Measurements from ENCODE around the gene ELP2.

Gene ELP2

DNA sequence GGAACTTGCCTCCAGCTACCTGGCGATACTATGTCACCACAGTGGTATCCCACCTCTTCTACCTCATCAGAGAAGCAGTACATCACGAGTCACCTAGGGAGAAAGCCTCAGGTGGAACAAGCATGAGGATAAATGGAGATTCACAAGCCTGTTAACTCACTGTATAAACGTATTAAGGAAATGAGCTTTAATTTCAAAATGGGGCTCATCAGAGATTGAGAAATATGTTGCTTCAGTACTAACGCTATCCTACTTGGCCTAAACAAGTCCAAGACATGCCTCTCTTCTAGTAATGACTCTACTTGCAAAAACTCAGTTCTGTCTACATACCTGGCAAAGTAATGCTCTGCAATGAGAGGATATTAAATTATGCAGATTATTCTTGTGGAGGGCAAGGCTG lies 4.9 kb upstream of the ELP2 start:
- no peak for ATAC-seq

DNA sequence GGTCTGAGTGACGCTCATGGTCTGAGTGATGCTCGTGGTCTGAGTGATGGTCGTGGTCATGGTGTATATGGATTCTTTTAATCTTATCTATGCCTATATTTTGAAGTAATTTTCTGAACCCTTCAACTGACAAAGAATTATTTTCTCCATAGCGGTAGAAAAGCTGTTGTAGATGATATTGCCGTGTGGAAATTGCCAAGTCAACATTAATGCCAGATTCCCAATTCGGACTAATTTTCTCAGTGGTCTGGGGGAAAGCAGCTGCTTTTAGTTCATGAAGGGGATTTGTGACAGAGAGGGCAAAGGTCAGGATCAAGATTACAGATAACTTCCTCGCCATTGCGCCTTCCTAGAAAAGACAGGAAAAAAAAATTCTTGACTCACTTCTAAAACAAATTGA lies 3.0 kb upstream of the ELP2 start:
- no peak for ATAC-seq

DNA sequence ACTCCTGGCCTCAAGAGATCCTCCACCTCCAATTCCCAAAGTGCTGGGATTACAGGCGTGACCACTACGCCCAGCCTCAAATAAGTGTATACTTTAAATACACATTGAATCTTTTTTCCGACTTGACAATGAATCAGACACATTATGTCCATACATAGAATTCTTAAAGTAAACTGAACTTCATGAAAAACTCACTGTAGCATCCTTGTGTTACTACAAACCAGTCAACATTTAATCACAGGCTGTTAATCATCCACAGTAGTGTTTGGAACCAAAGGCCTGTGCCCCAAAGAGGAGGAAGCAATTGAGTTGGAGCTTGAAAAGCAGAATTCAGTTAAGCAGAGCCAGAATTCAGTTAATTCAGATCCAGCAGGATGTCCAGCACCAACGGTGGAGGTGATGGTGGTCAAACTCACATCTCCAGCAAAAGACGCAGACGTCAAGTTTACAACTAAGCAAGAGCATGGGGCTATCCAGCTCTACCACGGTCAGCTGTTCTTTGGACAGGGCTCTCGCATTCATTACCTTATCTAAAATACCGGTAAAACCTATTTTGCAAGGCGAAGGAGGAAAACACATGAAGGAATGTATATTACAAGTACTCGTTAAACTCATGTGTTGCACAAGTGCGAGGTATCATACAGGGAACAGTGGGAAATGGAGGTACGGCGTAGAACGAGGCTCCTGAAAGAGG lies 1.7 kb upstream of the ELP2 start:
- no peak for ATAC-seq

DNA sequence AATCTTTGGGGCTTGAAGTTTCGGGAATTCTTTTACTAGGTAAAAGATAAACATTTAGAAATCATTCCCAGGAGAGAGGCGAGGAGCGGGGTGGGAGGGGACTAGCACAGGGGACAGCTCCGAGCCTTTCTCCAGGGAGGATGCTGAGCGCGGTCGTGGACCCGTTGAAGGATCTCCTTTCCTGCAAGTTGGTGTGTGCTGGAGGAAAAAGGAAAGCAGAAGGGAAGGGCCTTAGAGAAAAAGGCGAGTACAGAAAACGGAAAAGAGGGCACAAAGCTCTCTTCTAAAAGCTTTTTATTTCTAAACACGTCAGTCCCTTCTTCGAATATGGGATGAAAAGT lies 1.2 kb upstream of the ELP2 start:
- no peak for ATAC-seq

DNA sequence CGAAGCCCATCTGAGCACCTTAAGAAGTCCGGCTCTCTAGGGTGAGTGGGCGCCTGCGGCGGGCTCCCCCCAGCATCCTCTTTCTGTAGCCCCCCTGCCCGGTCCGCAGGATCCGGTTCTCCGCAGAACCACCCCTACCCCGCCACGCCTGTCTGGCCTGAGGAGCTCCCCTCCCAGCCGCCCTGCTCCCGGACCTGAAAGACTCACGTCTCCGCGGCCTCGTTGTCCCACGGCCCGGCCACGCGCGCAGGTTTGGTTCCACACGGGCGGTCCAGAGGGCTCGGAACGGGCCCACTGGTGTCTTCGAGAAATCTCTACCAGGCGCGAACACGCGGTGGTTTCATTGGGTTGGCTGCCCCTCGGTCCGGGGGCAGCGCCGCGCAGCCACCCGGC lies 796 bp upstream of the ELP2 start:
- ATAC-seq: no peak

DNA sequence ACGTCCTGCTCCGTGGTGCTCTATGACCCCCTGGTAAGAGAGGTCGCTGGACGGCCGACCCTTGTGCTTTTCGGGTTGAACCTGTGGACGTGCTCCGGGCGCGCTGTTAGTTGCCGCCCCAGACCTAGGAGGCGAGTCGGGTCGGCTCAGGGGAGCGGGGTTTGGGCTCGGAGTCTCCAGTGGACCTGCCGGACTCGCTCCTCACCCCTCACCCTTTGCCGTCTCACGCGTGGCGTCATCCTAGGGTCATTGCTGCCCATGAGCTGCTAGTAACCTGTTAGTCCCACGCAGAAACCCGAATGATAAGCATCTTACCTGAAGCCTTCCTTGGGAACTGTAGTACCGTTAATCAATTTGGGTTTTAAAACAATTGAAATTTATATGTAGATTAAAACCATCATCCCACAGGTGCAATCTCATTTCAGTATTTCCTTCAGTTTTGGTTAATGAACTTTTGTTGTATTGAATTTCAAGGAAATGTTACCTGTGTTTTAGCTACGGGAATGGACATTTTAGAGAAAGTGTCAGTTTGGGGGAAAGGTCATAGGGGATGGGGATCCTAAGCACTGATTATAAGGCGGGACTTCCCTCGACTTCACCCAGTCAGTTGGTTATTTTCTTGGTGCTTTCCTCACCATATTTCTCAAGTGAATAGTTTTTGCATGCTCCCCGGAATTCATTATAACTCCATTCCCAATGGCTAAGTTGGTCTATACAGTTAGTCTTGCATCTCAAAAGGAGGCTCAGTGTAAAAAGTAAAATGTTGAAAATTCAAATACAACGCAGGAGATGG lies 536 bp downstream of the ELP2 start:
- peak; percentile 2 to 3 for ATAC-seq

DNA sequence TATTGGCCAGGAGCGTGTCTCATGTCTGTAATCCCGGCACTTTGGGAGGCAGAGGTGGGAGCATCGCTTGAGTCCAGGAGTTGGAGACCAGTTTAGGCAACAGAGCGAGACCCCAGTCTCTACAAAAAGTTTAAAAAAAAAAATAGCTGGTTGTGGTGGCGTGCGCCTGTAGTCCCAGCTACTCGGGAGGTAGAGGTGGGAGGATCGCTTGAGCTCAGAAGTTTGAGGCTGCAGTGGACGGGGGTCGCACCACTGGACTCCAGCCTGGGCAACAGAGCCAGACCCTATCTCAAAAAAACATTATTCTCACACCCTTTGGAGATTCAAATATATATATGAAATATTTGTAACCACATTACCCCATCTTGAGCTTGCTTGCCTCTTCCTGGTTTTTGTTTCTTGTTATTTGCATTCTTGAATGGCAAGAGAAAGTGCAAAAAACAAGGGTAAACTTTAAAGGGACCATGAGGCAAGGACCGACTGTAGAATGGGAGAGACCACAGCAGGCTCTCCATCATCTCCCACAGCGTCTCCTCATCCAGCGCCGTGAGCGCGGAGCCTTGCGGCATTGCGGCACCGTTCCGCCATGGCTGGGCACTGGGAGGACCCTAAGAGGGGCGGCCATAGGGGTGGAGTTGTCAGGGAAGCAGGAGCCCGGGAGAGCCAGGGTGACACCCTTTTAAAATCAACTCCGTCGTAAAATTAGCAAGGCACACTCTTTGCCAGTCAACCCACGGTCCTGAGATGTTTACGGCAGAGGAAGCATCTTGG lies 1.4 kb downstream of the ELP2 start:
- no peak for ATAC-seq

DNA sequence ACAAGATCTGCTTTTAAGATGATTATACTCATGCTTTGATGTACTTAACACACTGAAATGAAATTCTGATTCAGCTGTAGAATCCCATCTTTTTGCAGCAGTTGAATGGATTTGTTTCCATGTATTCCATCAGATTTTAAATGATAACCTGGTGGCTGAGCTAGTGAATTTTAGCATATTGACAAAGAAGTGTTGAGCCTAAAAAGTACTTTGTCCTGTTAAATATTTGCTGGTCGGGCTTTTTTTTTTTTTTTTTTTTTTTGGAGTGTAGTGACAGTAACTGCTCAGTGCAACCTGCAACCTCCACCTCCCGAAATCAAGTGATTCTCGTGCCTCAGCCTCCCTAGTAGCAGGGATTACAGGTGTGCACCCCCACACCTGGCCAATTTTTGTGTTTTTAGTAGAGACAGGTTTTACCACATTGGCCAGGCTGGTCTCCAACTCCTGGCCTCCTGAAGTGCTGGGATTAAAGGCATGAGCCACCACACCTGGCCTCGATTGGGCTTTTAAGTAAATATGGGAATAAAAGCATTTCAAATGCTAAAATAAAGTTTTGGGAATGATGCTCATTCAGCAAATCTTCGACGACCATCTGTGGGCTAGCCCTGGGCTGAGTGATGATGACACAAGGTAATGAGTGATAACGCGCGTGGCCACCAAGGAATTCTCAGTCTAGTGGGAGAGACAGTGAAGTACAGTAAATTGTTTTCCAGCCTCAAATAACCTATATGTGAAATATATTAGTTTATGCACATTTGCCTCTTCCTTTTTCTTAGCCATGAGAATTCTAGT lies 2.2 kb downstream of the ELP2 start:
- ATAC-seq: no peak

DNA sequence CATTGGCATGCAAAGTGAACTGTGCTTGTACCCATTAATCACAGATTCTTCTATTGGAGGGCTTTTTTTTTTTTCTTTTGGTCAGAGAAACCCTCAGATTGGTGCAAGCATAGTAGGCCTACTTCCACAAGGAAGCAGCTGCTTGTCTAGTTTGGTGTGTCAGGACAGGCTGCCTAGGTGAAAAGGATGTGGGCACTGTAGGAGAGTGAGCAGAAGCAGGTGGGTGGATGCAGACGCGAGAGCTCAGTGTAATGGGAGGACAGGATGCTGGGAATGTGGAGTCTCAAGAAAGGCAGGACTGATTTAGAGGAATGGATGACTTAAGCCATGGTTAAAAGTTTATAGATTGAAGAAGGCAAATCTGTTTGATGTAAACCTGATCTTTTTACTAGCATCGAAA lies 3.1 kb downstream of the ELP2 start:
- ATAC-seq: no peak

DNA sequence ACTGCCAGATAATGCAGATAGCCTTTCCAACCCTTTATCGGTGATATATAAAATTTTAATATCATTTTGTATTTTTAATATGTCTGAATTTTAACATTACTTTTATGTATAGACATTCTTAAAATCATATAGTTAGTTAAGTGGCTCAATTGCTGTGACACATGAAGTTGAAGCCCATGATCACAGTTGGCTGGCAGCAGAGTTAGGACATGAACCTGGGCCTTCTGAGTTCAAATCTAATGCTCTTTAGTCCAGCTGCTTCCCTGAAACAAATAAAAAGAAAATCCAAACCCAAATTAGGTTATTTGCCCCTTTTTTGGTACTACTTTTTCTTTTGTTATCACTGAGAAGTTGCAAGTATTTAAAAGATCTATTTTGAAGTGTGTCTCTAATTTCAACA lies 5.6 kb downstream of the ELP2 start:
- no peak for ATAC-seq

DNA sequence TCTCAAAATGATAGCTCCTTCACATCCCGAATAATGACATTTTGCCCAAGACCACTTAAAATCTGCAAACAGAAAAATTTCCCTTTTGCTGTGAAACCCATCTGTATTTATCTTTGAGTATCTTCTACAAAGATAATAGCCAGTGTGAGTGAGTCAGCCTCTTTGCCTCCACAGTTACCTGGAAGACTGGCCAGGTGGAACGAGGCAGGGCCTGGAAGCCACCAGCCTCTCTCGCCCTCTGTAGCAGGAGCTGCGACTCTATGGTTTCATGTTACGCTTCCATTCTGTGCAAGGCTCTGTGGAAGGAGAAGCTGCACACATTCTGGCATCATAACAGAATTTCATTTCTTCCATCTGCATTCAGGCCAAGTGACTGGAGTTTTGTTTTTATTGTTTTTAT lies 9.5 kb downstream of the ELP2 start:
- ATAC-seq: no peak

DNA sequence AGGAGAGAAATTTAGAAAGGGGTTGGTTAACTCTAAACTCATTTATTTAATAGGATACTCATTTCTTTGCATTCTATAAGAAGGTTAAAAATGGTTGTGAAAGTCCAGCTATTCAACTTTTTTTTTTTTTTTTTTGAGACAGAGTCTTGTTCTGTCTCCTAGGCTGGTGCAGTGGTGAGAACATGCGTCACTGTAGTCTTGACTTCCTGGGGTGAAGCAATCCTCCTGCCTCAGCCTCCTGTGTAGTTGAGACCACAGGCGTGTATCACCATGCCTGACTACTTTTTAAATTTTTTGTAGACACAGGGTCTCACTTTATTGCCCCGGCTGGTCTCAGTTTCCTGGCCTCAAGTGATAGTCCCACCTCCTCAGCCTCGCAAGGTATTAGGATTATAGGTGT lies 11.9 kb downstream of the ELP2 start:
- ATAC-seq: no peak

DNA sequence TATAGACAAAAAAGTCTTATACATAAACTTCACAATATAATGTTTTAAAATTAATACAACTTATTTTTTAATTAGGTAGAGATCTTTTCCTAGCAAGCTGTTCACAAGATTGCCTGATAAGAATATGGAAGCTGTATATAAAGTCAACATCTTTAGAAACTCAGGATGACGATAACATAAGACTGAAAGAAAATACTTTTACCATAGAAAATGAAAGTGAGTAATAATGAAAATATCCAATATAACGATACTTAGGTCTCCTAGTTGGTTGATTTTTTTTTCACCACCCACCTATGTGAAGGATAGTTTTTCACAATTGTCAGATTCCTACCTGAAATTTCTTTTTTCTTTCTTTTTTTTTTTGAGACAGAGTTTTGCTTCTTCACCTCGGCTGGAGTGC lies 13.1 kb downstream of the ELP2 start:
- ATAC-seq: no peak

DNA sequence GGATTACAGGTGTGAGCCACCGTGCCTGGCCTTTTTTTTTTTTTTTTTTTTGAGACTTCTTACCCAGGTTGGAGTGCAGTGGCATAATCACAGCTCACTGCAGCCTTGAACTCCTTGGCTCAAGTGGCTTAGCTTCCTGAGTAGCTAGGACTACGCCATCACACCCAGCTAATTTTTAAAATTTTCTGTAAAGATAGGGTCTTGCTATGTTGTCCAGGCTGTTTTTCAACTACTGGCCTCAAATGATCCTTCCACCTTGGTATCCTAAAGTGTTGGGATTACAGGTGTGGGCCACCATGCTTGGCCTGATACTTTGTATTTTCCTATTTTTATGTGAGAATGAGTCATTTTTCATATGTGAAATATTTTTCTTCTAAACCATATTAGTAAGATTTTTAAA lies 13.7 kb downstream of the ELP2 start:
- ATAC-seq: no peak

DNA sequence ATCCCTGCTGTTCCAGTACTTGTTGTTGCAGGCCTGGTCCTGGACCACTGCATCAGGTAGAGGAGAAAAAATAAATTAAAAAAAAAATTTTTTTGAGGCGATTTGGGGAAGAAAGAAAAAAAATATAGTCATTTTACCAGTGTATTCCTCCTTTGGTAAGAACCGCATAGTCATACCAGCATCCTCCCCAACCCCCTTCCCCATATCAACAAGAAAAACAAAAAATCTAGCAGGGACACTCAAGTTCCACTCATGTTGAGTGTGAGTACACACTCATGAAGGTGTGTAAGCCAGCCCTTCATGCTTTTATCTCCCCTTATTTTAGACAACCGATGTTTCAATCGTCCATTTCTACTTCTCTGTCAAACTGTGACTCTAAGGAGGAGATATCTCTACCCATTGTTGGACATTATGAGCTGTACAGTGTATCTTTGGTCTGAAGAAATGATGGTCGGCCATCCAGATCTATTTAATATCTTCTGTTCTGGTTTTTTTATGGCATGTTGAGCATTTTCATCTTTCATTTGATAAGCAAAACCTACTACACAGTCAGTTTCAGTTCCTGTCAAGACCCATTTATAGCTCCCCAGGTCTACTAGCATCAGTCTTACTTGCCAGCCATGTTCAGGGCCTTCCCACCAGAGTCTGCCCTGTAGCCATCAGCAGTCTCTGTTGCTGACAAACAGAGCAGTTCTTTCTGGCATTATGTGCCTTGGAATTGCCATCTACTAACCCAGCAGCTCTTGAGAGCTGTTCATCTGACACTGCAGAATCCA lies 20.0 kb downstream of the ELP2 start:
- ATAC-seq: peak in 1 of 2 donors; percentile 28

DNA sequence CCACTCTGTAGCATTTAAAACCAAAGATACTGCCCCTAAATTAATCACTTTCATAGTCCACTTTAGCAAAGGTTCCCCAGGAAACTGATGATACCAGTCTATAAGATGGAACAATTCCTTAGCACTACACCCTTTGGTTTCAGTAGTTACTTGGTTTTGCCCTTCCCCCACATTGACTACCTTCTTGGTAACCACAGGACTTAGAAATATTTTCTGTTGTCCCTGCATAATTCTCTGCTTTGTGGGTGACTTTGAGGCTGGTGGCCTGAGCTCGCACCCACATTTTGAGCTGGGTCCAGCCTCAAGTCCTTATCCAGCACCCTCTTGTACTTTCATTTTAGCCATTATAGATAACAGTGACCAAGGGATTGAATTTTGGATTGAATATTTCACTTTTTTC lies 23.1 kb downstream of the ELP2 start:
- ATAC-seq: no peak

DNA sequence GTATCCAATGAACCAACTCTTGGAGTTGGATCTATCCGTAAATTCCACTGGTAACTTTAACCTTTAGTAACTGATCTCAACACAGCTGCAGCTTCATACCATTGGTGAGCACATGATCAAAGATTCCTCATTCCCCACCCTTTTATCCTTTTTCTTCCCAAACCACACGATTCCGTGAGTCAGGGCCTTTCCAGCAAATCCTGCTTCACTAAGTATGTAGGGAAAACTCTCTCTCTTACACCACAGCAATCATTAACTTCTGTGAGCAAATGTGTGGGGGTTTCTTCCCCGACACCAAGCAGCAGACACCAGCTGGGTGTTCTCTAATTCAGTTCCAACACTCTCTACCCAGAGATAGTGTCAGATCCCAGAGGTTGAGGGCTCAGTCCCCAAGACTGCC lies 23.5 kb downstream of the ELP2 start:
- no peak for ATAC-seq

DNA sequence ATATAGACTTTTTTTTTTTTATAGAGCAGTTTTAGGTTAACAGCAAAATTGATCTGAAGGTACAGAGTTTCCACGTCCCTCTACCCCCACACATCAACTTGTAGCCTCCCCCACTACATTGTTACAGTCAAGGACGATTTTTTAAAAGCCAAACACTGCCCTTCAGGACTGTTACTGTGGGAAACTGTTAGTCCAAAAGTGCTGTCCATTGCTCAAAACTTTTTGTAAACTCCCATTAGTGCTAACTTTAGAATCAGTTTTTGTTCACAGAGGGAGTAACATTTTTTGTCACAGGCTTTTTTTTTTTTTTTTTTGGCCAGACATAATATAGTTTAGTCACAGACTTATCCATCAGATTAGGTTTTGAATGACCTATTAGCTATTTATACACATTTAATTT lies 24.1 kb downstream of the ELP2 start:
- no peak for ATAC-seq

DNA sequence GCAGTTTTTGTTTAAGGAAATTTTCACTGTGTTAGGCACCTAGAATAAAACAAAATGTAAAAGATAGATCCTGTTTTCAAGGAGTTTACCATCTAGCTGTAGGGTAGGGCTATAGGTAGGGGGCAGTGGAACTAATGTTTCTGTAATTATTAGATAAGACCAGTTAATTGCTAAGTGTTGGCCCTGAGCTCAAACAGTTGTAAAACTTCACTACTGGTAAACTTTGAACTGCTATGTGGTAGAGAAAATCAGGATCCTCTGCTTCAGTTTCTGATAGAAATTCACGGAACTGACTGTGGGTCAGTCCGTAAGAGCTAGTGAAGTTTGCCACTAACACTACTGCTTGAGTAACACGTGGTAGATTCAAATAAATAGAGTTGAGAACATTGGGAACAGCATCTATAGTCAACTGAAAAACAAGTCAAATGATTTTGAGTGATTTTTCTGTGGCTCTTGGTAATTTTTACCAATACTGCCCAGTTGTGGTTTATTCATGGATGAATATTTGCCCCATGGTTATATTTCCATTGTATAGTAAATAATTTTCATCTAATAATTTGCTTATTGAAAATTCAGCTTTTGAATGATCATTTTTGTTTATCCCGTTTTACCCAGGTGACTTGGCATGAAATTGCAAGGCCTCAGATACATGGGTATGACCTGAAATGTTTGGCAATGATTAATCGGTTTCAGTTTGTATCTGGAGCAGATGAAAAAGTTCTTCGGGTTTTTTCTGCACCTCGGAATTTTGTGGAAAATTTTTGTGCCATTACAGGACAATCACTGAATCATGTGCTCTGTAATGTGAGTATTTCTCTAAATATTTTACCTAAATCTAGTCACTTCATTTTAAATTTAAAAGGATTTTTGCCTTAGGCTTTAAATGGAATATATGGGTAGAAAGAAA lies 26.4 kb downstream of the ELP2 start:
- ATAC-seq: no peak

DNA sequence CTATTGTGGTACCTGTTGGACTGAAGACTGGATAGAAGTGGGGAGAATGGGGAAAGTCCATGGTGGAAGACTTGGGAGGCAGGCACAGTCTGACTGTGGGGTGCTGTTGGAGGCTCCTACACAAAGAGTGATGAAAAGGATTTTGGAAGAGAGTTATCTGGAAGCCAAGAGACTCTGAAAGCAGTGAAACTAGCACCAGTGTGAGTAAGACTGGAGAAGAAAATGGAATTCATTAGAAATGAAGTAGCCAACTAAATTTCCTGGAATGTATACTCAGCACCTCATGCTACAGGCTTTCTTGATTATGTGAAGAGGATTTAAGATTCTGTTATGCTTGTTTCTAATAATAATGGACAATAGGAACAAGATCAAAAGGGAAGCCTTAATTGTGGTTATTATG lies 27.7 kb downstream of the ELP2 start:
- no peak for ATAC-seq

DNA sequence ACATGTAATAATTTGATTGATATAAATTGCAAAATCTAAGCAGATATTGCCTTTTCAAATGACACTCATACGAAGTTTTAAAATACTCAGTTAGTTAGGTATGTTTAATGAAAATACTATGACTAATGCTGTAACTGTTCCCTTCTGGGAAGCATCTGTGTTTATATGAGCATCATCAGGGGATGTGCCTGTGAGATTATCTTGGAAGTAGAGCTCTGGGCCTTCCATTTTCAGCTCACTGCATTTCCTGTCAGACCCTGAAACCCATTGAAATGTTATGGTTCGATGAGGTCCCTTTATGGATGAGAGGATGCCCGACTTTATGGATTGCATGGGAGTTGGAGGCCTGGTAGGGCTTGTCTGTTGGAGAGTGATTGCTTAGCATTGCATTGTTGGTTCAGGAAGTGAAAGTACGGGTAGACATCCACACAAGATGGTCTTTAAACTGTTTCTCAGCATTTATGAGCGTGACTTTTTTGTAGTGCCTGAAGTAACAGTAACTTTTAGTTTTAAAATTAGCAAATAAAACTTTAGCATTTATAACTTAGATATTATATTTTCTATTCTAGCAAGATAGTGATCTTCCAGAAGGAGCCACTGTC lies 28.7 kb downstream of the ELP2 start:
- ATAC-seq: no peak
